Measurements from ENCODE around the gene NAA80. TPM values are rescaled to one million over a fixed set of nuclear protein-coding genes. Genes with fewer than 3 reads are reported as not detected.

Gene NAA80
- total and polyA plus RNA-seq, 2 donors from 2014 or later = 8.7 to 10.7 TPM

- peaks cover 3 to 25% (median 10%) of the 10 kb centered on the region in 3 donors for H3K36me3 ChIP-seq (ENCODE audit: control insufficient read depth in 2 of 3, insufficient read depth in 3 of 3, low read length in 3 of 3)
- H3K27me3 ChIP-seq (ENCODE audit: control insufficient read depth, insufficient read depth, low read length) = no peaks in the 10 kb centered on the region
- FAIRE-seq (no peak), DNase-seq (no peak)
- H3K9ac ChIP-seq (ENCODE audit: low read length in 3 of 3) = no peak overlapping the region
- no peaks in the 10 kb centered on the region for H3K9me3 ChIP-seq (ENCODE audit: control insufficient read depth in 2 of 3, insufficient read depth in 1 of 3, low read length in 3 of 3)
- TF ChIP-seq CTCF (IDR thresholded peaks at IDR 0.05; ENCODE audit: borderline replicate concordance, extremely low read depth, insufficient read depth) = no peak
- no peak overlapping the region for H3K4me3 ChIP-seq (ENCODE audit: low read length in 3 of 3)
- intact Hi-C loops (cut with DNase I) = no loop called here
- peaks cover 0 to 30% (median 14%) of the 10 kb centered on the region in 3 donors for H3K4me1 ChIP-seq (ENCODE audit: control insufficient read depth in 2 of 3, insufficient read depth in 2 of 3, low read depth in 1 of 3, low read length in 3 of 3)
- H3K27ac ChIP-seq (ENCODE audit: low read depth in 2 of 2, low read length in 2 of 2) = no peak overlapping the region
These were observed 26.4 kb upstream of the NAA80 start for GRCh38 chr3:50325497-50326181.

- DNase-seq = no peak
- H3K9ac ChIP-seq (ENCODE audit: low read length in 3 of 3) = no peak overlapping the region
- peaks cover 3 to 20% (median 6%) of the 10 kb centered on the region in 3 donors for H3K36me3 ChIP-seq (ENCODE audit: control insufficient read depth in 2 of 3, insufficient read depth in 3 of 3, low read length in 3 of 3)
- peaks cover under 1 to 35% (median 19%) of the 10 kb centered on the region in 3 donors for H3K4me1 ChIP-seq (ENCODE audit: control insufficient read depth in 2 of 3, insufficient read depth in 2 of 3, low read depth in 1 of 3, low read length in 3 of 3)
- FAIRE-seq = no peak
- intact Hi-C loops (cut with DNase I) = no loop called here
- H3K27ac ChIP-seq (ENCODE audit: low read depth in 2 of 2, low read length in 2 of 2) = no peak overlapping the region
- no peak overlapping the region for H3K4me3 ChIP-seq (ENCODE audit: low read length in 3 of 3)
- H3K9me3 ChIP-seq (ENCODE audit: control insufficient read depth in 2 of 3, insufficient read depth in 1 of 3, low read length in 3 of 3) = no peaks in the 10 kb centered on the region
- H3K27me3 ChIP-seq (ENCODE audit: control insufficient read depth, insufficient read depth, low read length) = no peaks in the 10 kb centered on the region
- no peak for TF ChIP-seq CTCF (IDR thresholded peaks at IDR 0.05; ENCODE audit: borderline replicate concordance, extremely low read depth, insufficient read depth)
These were observed 25.9 kb upstream of the NAA80 start for GRCh38 chr3:50325113-50325480.

GRCh38 chr3:50324351-50325112 is 25.3 kb upstream of the NAA80 start:
- intact Hi-C loops (cut with DNase I) = no loop called here
- peak overlapping the region in 1 of 3 donors; percentile 25 for H3K4me3 ChIP-seq (ENCODE audit: low read length in 3 of 3)
- FAIRE-seq = no peak

More at GRCh38 chr3:50324351-50325112, 25.3 kb upstream of the NAA80 start:
- Histone ChIP-seq H3K4me1 (ENCODE audit: control insufficient read depth in 2 of 3, insufficient read depth in 2 of 3, low read depth in 1 of 3, low read length in 3 of 3) (peaks cover 3 to 40% (median 25%) of the 10 kb centered on the region in 3 donors), H3K9ac (ENCODE audit: low read length in 3 of 3) (peak overlapping the region in 1 of 3 donors; percentile 38), H3K36me3 (ENCODE audit: control insufficient read depth in 2 of 3, insufficient read depth in 3 of 3, low read length in 3 of 3) (peaks cover 0 to 14% (median 8%) of the 10 kb centered on the region in 3 donors), H3K27me3 (ENCODE audit: control insufficient read depth, insufficient read depth, low read length) (no peaks in the 10 kb centered on the region), H3K9me3 (ENCODE audit: control insufficient read depth in 2 of 3, insufficient read depth in 1 of 3, low read length in 3 of 3) (no peaks in the 10 kb centered on the region), H3K27ac (ENCODE audit: low read depth in 2 of 2, low read length in 2 of 2) (peak overlapping the region; percentile 70 to 73)
- peak in 4 of 5 donors; percentile 62 to 86 (median 76) for DNase-seq
- TF ChIP-seq CTCF (IDR thresholded peaks at IDR 0.05; ENCODE audit: borderline replicate concordance, extremely low read depth, insufficient read depth) = peak; percentile 87

Measured in kidney (tissue), 14 donors.